GM21390 (cell line): ENCODE measurements around the gene CXorf58.
"Not testable (repeated sequence)": the region's sequence is repeated elsewhere in the genome, so short reads cannot be mapped to it uniquely, and the experiment has no call there.

Source experiments
- ATAC-seq: cut with Tn5 transposase; IDR thresholded peaks from one replicate; pipeline ENCODE4 v1.9.1; 2021; ENCODE audit not compliant: unreplicated experiment

Gene CXorf58

GRCh38 chrX:23952984-23953907, 45.4 kb downstream of the CXorf58 start:
- peak; percentile 97 for ATAC-seq

- no peak for ATAC-seq
These were observed 46.1 kb downstream of the CXorf58 start for GRCh38 chrX:23953908-23954269.

GRCh38 chrX:23954396-23954795, 46.6 kb downstream of the CXorf58 start:
- no peak for ATAC-seq

- ATAC-seq: no peak
These were observed 52.0 kb downstream of the CXorf58 start for GRCh38 chrX:23959781-23960180.

GRCh38 chrX:23964191-23964590, 56.4 kb downstream of the CXorf58 start:
- no peak for ATAC-seq

DNA sequence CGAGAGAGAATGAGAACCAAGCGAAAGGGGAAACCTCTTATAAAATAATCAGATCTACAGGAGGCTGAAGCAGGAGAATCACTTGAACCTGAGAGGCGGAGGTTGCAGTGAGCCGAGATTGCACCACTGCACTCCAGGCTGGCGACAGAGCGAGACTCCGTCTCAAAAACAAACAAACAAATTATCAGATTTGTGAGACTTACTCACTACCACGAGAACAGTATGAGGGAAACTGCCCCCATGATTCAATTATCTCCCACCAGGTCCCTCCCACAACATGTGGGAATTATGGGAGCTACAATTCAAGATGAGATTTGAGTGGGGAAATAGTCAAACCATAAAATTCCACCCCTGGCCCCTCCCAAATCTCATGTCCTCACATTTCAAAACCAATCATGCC, 57.8 kb downstream of the CXorf58 start:
- not testable (repeated sequence) for ATAC-seq

- ATAC-seq: no peak
These were observed 70.7 kb downstream of the CXorf58 start for GRCh38 chrX:23978491-23978890.

DNA sequence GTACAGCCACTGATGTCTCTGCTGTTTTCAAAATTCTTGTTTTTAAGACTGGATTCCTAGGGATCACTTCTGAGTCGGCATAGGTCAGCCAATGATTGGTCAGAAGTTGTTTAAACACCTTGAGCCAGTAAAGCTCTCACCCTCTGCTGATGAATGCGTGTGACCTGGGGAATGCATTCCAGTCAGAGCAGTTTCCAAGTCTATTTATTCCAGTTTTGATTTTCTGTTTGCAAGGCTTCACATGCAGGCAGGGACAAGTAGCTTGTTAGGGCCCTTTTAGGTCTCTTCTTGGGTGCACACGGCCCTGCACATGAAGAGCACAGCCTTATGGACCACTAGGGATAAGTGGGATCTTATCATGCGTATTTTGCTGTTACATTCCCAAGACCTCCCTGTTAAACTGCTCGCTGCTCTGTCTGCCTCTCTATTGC, 72.2 kb downstream of the CXorf58 start:
- ATAC-seq: no peak

DNA sequence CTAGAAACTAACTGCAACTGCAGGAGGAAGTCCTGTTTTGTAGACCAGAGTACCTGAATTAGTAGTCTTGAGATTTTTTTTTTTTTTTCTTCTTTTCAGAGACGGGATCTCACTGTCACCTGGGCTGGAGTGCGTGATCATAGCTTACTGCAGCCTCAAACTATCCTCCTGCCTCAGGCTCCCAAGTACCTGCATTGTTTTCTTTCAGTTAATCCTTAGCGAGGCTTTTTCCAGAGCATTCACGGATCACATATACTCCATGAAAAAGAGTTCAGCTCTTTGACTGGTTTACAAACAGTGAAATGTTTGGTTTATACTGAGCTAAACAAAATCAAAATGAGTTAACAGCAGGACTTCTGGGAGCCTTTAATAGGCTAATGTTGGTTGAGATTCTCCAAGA, 73.4 kb downstream of the CXorf58 start:
- ATAC-seq: no peak

DNA sequence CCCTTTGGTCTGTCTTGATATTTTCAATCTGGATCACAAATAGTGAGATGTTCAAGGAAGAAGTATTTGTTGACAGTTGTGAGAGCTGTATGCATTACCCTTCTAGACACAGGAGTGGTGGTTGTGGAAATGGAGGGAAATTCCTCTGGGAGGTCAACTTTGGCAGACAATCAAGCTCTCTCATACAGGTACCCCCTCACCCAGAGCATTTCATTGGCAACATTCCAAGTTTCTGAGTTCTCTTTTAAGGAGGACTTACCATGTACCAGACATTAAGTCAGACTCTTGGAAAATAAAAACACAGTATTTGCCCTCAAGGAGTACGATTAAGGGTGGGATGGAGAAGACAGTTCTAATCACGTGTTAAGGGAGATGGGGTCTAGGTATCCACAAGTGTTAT, 73.9 kb downstream of the CXorf58 start:
- ATAC-seq: no peak

GRCh38 chrX:23982891-23983290, 75.1 kb downstream of the CXorf58 start:
- ATAC-seq: no peak
